GM18502 (cell line): Measurements from ENCODE around the gene BTBD9.

Experiments used
- ATAC-seq: cut with Tn5 transposase; IDR thresholded peaks from one replicate; pipeline ENCODE4 v1.9.1; 2021; ENCODE audit warnings: mild to moderate bottlenecking; ENCODE audit not compliant: unreplicated experiment, poor library complexity

The BTBD9 gene

GRCh38 chr6:38221251-38221650 lies 418.5 kb downstream of the BTBD9 start:
- no peak for ATAC-seq

GRCh38 chr6:38220069-38220723 lies 419.5 kb downstream of the BTBD9 start:
- ATAC-seq, result no peak

- ATAC-seq, result no peak
These were observed 421.5 kb downstream of the BTBD9 start for GRCh38 chr6:38218235-38218634.

GRCh38 chr6:38216451-38216850 lies 423.3 kb downstream of the BTBD9 start:
- no peak for ATAC-seq

GRCh38 chr6:38215651-38216311 lies 423.9 kb downstream of the BTBD9 start:
- no peak for ATAC-seq

- no peak for ATAC-seq
These were observed 424.5 kb downstream of the BTBD9 start for GRCh38 chr6:38215225-38215624.

GRCh38 chr6:38214159-38214558 lies 425.6 kb downstream of the BTBD9 start:
- ATAC-seq, result no peak

GRCh38 chr6:38213251-38213658 lies 426.5 kb downstream of the BTBD9 start:
- ATAC-seq, result no peak

- ATAC-seq, result no peak
These were observed 427.1 kb downstream of the BTBD9 start for GRCh38 chr6:38212579-38212978.

- no peak for ATAC-seq
These were observed 427.6 kb downstream of the BTBD9 start for GRCh38 chr6:38212116-38212515.

GRCh38 chr6:38209371-38210260 lies 430.1 kb downstream of the BTBD9 start:
- ATAC-seq, result no peak

GRCh38 chr6:38208028-38208427 lies 431.7 kb downstream of the BTBD9 start:
- ATAC-seq, result no peak

GRCh38 chr6:38207375-38207774 lies 432.4 kb downstream of the BTBD9 start:
- no peak for ATAC-seq

GRCh38 chr6:38198219-38198618 lies 441.5 kb downstream of the BTBD9 start:
- ATAC-seq, result no peak

- ATAC-seq, result no peak
These were observed 444.6 kb downstream of the BTBD9 start for GRCh38 chr6:38195113-38195635.

- no peak for ATAC-seq
These were observed 445.1 kb downstream of the BTBD9 start for GRCh38 chr6:38194589-38194988.

- no peak for ATAC-seq
These were observed 445.5 kb downstream of the BTBD9 start for GRCh38 chr6:38194282-38194572.

- ATAC-seq, result no peak
These were observed 446.0 kb downstream of the BTBD9 start for GRCh38 chr6:38193481-38194281.

- no peak for ATAC-seq
These were observed 446.7 kb downstream of the BTBD9 start for GRCh38 chr6:38193051-38193450.

GRCh38 chr6:38192487-38192886 lies 447.2 kb downstream of the BTBD9 start:
- ATAC-seq, result no peak
